ENCODE data around the gene PRKCA. TPM values are rescaled to one million over a fixed set of nuclear protein-coding genes. Genes with fewer than 3 reads are reported as not detected.

The PRKCA gene
- total RNA-seq, 4 donors from 2014 or later: 3.9 to 12.1 (median 7.0) TPM

- no peak for TF ChIP-seq CTCF (IDR thresholded peaks at IDR 0.05; ENCODE audit: low read depth)
Observed at GRCh38 chr17:66833201-66833600, 530.8 kb downstream of the PRKCA start.

GRCh38 chr17:66834426-66834918, 532.1 kb downstream of the PRKCA start:
- no peak for TF ChIP-seq CTCF (IDR thresholded peaks at IDR 0.05; ENCODE audit: low read depth)

- no peak for TF ChIP-seq CTCF (IDR thresholded peaks at IDR 0.05; ENCODE audit: low read depth)
Observed at GRCh38 chr17:66834919-66835454, 532.6 kb downstream of the PRKCA start, which contains the start of gene CACNG5. CACNG5 (plus strand) TSS chr17:66835117; CDS start chr17:66877333, 42,216 bp downstream.

- no peak for TF ChIP-seq CTCF (IDR thresholded peaks at IDR 0.05; ENCODE audit: low read depth)
Observed at GRCh38 chr17:66835476-66835875, 533.1 kb downstream of the PRKCA start.

- no peak for TF ChIP-seq CTCF (IDR thresholded peaks at IDR 0.05; ENCODE audit: low read depth)
Observed at GRCh38 chr17:66836063-66837005, 533.9 kb downstream of the PRKCA start.

GRCh38 chr17:66837226-66837625, 534.8 kb downstream of the PRKCA start:
- TF ChIP-seq CTCF (IDR thresholded peaks at IDR 0.05; ENCODE audit: low read depth): no peak
